HL-60 (cell line): ENCODE data around the gene PER1.

Experiments
- POLR2AphosphoS5 ChIP-seq: IDR thresholded peaks from 2 replicates; pipeline ENCODE4 v1.6.1; 2012; ENCODE audit warnings: low read depth
- TF ChIP-seq, protein P1 (sequence below): IDR thresholded peaks from one replicate; pipeline ENCODE4 v1.5.1; 2011; ENCODE audit warnings: low read length, control low read depth, inconsistent platforms; ENCODE audit not compliant: insufficient read depth

DNA sequence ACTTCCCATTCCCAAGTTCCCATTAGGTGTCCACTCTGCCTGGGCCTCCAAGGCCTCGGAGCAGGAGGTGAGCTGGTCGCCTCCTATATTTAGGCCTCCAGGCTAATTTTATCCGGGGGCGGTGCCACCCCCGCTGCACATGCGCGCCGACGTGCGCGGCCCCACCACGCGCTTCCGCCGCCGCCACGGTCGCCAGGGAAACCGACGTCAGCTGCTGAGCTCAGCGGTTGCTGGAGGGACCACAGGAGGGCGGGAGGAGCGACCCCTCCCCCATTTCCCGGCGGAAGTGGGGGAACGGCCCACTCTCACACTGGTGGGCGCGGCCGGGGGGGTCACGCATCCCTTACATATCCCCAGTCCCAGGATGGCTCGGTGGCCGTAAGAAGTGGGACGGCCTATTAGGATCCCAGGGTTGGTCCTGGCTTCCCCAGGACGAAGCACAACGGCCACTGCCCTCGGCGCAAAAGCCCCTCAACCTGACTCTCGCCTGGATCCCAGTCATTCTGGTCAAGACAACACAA is 1.0 kb downstream of the PER1 start:
- TF ChIP-seq, protein P1, sequence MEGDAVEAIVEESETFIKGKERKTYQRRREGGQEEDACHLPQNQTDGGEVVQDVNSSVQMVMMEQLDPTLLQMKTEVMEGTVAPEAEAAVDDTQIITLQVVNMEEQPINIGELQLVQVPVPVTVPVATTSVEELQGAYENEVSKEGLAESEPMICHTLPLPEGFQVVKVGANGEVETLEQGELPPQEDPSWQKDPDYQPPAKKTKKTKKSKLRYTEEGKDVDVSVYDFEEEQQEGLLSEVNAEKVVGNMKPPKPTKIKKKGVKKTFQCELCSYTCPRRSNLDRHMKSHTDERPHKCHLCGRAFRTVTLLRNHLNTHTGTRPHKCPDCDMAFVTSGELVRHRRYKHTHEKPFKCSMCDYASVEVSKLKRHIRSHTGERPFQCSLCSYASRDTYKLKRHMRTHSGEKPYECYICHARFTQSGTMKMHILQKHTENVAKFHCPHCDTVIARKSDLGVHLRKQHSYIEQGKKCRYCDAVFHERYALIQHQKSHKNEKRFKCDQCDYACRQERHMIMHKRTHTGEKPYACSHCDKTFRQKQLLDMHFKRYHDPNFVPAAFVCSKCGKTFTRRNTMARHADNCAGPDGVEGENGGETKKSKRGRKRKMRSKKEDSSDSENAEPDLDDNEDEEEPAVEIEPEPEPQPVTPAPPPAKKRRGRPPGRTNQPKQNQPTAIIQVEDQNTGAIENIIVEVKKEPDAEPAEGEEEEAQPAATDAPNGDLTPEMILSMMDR, result no peak
- TF ChIP-seq POLR2AphosphoS5, result no peak
